ENCODE data around the gene SPACA7. TPM values are rescaled to one million over a fixed set of nuclear protein-coding genes. Genes with fewer than 3 reads are reported as not detected.

SPACA7 gene
- total RNA-seq, 1 experiment from 2014 or later, result not detected

GRCh38 chr13:112368883-112369282 lies 7.3 kb upstream of the SPACA7 start:
- H3K27me3 ChIP-seq (ENCODE audit: insufficient read depth, low read length), result peaks cover 32% of the 10 kb centered on the region
- BruUV-seq (replicated peaks), result no TSS peak
- CTCF ChIA-PET, result no interaction called here

DNA sequence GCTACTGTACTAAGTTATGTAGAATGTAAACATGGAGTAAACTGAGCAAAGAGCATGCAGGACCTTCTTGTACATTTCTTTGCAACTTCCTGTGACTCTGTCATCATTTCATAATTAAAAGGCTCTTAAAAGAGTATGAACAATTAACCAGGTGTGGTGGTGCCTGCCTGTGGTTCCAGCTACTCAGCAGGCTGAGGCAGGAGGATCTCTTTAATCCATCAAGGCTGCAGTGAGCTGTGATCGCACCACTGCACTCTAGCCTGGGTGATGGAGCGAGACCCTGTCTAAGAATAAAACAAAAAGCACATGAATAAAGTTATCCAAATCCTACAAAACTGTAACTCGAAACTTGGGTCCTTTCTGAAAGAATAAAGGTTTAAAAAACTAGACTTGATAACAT lies 5.8 kb upstream of the SPACA7 start:
- Histone ChIP-seq H3K4me3 (replicated peaks in 1 of 2; ENCODE audit: low read depth in 1 of 2, low read length in 2 of 2) (no peak overlapping the region), H3K9me2 (ENCODE audit: insufficient read depth) (no peaks in the 10 kb centered on the region), H3K4me2 (ENCODE audit: low read length) (no peak overlapping the region), H3K36me3 (ENCODE audit: control insufficient read depth in 1 of 2, insufficient read depth in 2 of 2, low read length in 2 of 2) (no peaks in the 10 kb centered on the region), H3K27ac (ENCODE audit: low read depth, low read length) (no peak overlapping the region), H3K79me2 (ENCODE audit: insufficient read depth, low read length) (no peaks in the 10 kb centered on the region), H3K9me3 (ENCODE audit: control insufficient read depth in 1 of 2, insufficient read depth in 1 of 2, low read depth in 1 of 2, low read length in 2 of 2) (0 out of 4 replicates have a peak, but pooled peaks cover 0 to 4% of the 10 kb centered on the region in 2 experiments), H4K20me1 (ENCODE audit: insufficient read depth) (no peaks in the 10 kb centered on the region), H3K9ac (ENCODE audit: low read length) (no peak overlapping the region), H2AFZ (ENCODE audit: low read depth, low read length, poor library complexity, severe bottlenecking) (no peak overlapping the region), H3K4me1 (ENCODE audit: control insufficient read depth in 1 of 2, insufficient read depth in 2 of 2, low read length in 2 of 2) (no peaks in the 10 kb centered on the region), H3K27me3 (ENCODE audit: insufficient read depth, low read length) (peaks cover 32% of the 10 kb centered on the region)
- no peak for ATAC-seq
- no TSS peak for BruUV-seq (replicated peaks)
- ChIA-PET CTCF (no interaction called here), POLR2A (no interaction called here), RAD21 (ENCODE audit: low non-redundant PET in 1 of 2, low total read pairs in 2 of 2, uncharacterized antibody in 2 of 2, unreplicated experiment in 2 of 2) (no interaction called here)
- intact Hi-C loops (cut with micrococcal nuclease), result no loop called here
- no peak for DNase-seq (ENCODE audit: low read depth, low spot score)
- no peak for TF ChIP-seq EZH2 (IDR thresholded peaks at IDR 0.05)
- no peak for TF ChIP-seq POLR2AphosphoS5 (IDR thresholded peaks at IDR 0.05; ENCODE audit: low read depth, low read length)
- TF ChIP-seq CEBPB (IDR thresholded peaks at IDR 0.05; ENCODE audit: low read depth), result no peak
- TF ChIP-seq SIN3A (IDR thresholded peaks at IDR 0.05; ENCODE audit: low read depth), result no peak
- TF ChIP-seq, protein P1, sequence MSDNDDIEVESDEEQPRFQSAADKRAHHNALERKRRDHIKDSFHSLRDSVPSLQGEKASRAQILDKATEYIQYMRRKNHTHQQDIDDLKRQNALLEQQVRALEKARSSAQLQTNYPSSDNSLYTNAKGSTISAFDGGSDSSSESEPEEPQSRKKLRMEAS (IDR thresholded peaks at IDR 0.05), result no peak
- no peak for TF ChIP-seq POLR2A (IDR thresholded peaks at IDR 0.05; ENCODE audit: borderline replicate concordance, extremely low read depth, insufficient read depth, insufficient read length)
- no peak for TF ChIP-seq CBX3 (IDR thresholded peaks at IDR 0.05; ENCODE audit: low read depth)
- no peak for TF ChIP-seq JUND (IDR thresholded peaks at IDR 0.05)
- TF ChIP-seq SP1 (IDR thresholded peaks at IDR 0.05; ENCODE audit: low read depth), result no peak
- TF ChIP-seq, protein P2, sequence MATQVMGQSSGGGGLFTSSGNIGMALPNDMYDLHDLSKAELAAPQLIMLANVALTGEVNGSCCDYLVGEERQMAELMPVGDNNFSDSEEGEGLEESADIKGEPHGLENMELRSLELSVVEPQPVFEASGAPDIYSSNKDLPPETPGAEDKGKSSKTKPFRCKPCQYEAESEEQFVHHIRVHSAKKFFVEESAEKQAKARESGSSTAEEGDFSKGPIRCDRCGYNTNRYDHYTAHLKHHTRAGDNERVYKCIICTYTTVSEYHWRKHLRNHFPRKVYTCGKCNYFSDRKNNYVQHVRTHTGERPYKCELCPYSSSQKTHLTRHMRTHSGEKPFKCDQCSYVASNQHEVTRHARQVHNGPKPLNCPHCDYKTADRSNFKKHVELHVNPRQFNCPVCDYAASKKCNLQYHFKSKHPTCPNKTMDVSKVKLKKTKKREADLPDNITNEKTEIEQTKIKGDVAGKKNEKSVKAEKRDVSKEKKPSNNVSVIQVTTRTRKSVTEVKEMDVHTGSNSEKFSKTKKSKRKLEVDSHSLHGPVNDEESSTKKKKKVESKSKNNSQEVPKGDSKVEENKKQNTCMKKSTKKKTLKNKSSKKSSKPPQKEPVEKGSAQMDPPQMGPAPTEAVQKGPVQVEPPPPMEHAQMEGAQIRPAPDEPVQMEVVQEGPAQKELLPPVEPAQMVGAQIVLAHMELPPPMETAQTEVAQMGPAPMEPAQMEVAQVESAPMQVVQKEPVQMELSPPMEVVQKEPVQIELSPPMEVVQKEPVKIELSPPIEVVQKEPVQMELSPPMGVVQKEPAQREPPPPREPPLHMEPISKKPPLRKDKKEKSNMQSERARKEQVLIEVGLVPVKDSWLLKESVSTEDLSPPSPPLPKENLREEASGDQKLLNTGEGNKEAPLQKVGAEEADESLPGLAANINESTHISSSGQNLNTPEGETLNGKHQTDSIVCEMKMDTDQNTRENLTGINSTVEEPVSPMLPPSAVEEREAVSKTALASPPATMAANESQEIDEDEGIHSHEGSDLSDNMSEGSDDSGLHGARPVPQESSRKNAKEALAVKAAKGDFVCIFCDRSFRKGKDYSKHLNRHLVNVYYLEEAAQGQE (IDR thresholded peaks at IDR 0.05; ENCODE audit: low read depth), result no peak
- no peak for TF ChIP-seq ZBTB33 (IDR thresholded peaks at IDR 0.05; ENCODE audit: extremely low read depth, insufficient replicate concordance, low read length)
- TF ChIP-seq, protein P3, sequence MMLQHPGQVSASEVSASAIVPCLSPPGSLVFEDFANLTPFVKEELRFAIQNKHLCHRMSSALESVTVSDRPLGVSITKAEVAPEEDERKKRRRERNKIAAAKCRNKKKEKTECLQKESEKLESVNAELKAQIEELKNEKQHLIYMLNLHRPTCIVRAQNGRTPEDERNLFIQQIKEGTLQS (IDR thresholded peaks at IDR 0.05), result no peak
- no peak for TF ChIP-seq EZH2phosphoT487 (IDR thresholded peaks at IDR 0.05; ENCODE audit: borderline replicate concordance)
- no peak for TF ChIP-seq SRF (IDR thresholded peaks at IDR 0.05; ENCODE audit: low read depth)
- TF ChIP-seq RAD21 (IDR thresholded peaks at IDR 0.05; ENCODE audit: low read depth), result no peak

More at GRCh38 chr13:112368883-112369282, 7.3 kb upstream of the SPACA7 start:
- ATAC-seq (no peak), DNase-seq (ENCODE audit: low read depth, low spot score) (no peak)
- ChIA-PET RAD21 (ENCODE audit: low non-redundant PET in 1 of 2, low total read pairs in 2 of 2, uncharacterized antibody in 2 of 2, unreplicated experiment in 2 of 2) (no interaction called here), POLR2A (no interaction called here)
- Histone ChIP-seq H3K4me3 (replicated peaks in 1 of 2; ENCODE audit: low read depth in 1 of 2, low read length in 2 of 2) (no peak overlapping the region), H3K27ac (ENCODE audit: low read depth, low read length) (no peak overlapping the region), H3K9me2 (ENCODE audit: insufficient read depth) (no peaks in the 10 kb centered on the region), H3K4me1 (ENCODE audit: control insufficient read depth in 1 of 2, insufficient read depth in 2 of 2, low read length in 2 of 2) (no peaks in the 10 kb centered on the region), H2AFZ (ENCODE audit: low read depth, low read length, poor library complexity, severe bottlenecking) (no peak overlapping the region), H3K9me3 (ENCODE audit: control insufficient read depth in 1 of 2, insufficient read depth in 1 of 2, low read depth in 1 of 2, low read length in 2 of 2) (0 out of 4 replicates have a peak, but pooled peaks cover 0 to 4% of the 10 kb centered on the region in 2 experiments), H4K20me1 (ENCODE audit: insufficient read depth) (no peaks in the 10 kb centered on the region), H3K4me2 (ENCODE audit: low read length) (no peak overlapping the region), H3K36me3 (ENCODE audit: control insufficient read depth in 1 of 2, insufficient read depth in 2 of 2, low read length in 2 of 2) (no peaks in the 10 kb centered on the region), H3K79me2 (ENCODE audit: insufficient read depth, low read length) (no peaks in the 10 kb centered on the region), H3K9ac (ENCODE audit: low read length) (no peak overlapping the region)
- intact Hi-C loops (cut with micrococcal nuclease), result no loop called here
- no peak for TF ChIP-seq EZH2phosphoT487 (IDR thresholded peaks at IDR 0.05; ENCODE audit: borderline replicate concordance)
- TF ChIP-seq POLR2A (IDR thresholded peaks at IDR 0.05; ENCODE audit: borderline replicate concordance, extremely low read depth, insufficient read depth, insufficient read length), result no peak
- TF ChIP-seq FOSL1 (IDR thresholded peaks at IDR 0.05; ENCODE audit: low read depth), result no peak
- TF ChIP-seq, protein P1 (IDR thresholded peaks at IDR 0.05), result no peak

Measured in HCT116 (cell line).